Stimulated activated naive CD8-positive, alpha-beta T cell treated with anti-CD3 and anti-CD28 coated beads, Interleukin-15, Interleukin-2, amounts not matched to agents 100 ng/mL and 50 ng/mL, for 24 hours (primary cell): ENCODE results near the gene LRRC8D.
A peak's percentile ranks its signal among the peaks of the same experiment; 100 is the strongest.

Source experiments
- H3K27ac Mint-ChIP-seq: one replicate; pipeline ENCODE4 v1.8.0; 2021; ENCODE audit warnings: mild to moderate bottlenecking, mixed read lengths
- H3K27me3 Mint-ChIP-seq: one replicate; pipeline ENCODE4 v1.8.0; 2021; ENCODE audit warnings: mixed read lengths
- H3K36me3 Mint-ChIP-seq: one replicate; pipeline ENCODE4 v1.8.0; 2021; ENCODE audit warnings: low read depth, mixed read lengths
- H3K4me1 Mint-ChIP-seq: one replicate; pipeline ENCODE4 v1.8.0; 2021; ENCODE audit warnings: low read depth, mixed read lengths
- H3K4me3 Mint-ChIP-seq: one replicate; pipeline ENCODE4 v1.8.0; 2021; ENCODE audit warnings: mild to moderate bottlenecking, mixed read lengths
- H3K9me3 Mint-ChIP-seq: one replicate; pipeline ENCODE4 v1.8.0; 2021; ENCODE audit warnings: mixed read lengths

Gene LRRC8D

DNA sequence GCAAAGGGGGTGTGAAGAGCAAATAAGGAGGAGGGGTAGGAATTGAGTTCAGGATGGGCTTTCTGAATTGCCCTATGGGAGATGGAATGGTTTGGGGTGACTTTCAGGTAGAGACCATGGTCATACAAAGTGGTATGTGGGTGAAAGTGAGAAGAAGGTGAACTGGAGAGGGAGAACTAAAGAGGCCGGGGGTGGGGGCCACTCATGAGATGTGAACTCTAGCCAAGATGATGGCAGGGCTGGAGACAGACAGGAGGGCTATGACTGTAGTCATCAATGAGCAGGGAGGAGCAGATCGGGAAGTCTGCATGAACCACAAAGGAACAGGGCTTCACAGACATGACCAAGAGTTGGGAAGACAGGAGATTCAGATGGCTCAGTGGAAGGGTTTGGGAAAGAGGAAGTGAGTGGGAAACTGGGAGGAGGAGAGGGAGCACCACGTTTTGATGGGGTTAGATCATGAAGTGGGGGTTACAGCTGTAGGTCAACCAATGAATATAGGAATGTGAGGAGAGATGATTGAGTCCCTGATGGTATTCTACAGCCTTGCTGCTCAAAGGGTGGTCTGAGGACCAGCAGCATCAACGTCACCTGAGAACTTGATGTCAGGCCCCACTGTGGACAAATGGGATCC lies 20.7 kb upstream of the LRRC8D start:
- H3K4me1 Mint-ChIP-seq: peaks cover 17% of the 10 kb centered on the region
- H3K4me3 Mint-ChIP-seq: no peak overlapping the region
- no peaks in the 10 kb centered on the region for H3K27me3 Mint-ChIP-seq
- no peaks in the 10 kb centered on the region for H3K9me3 Mint-ChIP-seq
- H3K27ac Mint-ChIP-seq: peak overlapping the region; percentile 14
- no peaks in the 10 kb centered on the region for H3K36me3 Mint-ChIP-seq

DNA sequence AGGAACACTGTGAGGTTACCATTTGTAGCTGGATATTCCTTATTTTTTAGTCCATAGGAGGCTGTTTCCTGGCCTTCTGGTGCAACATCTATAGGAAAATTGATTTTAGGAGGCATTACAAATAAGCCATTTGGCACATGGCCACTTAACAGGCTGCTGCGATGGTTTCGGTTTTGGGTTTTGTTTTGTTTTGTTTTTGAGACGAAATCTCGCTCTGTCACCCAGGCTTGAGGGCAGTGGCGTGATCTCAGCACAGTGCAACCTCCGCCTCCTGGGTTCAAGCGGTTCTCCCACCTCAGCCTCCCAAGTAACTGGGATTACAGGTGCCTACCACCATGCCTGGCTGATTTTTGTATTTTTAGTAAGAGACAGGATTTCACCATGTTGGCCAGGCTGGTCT lies 20.1 kb upstream of the LRRC8D start:
- Mint-ChIP-seq H3K36me3 (no peaks in the 10 kb centered on the region), H3K9me3 (no peaks in the 10 kb centered on the region), H3K4me1 (peaks cover 17% of the 10 kb centered on the region), H3K27ac (no peak overlapping the region), H3K4me3 (no peak overlapping the region), H3K27me3 (no peaks in the 10 kb centered on the region)

DNA sequence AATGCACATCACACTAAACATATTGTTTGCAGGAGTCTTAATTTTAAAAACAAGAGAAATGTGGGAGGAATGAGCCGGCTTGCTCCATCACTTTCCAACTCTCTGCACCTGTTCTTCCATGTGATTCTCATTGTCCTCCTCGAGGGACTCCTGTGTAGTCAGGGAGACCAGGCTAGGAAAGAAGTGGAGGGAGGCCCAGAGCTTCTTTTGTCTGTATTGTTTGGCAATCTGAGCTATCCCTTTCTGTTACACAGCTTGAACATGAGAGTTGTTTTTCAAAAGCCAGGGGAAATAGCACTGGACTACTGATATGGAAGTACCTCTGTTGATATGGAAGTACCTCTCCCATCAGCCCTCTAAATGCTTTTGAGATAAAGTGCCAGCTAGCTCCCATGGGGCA lies 18.8 kb upstream of the LRRC8D start:
- no peaks in the 10 kb centered on the region for H3K27me3 Mint-ChIP-seq
- H3K4me1 Mint-ChIP-seq: peaks cover 17% of the 10 kb centered on the region
- no peaks in the 10 kb centered on the region for H3K9me3 Mint-ChIP-seq
- H3K36me3 Mint-ChIP-seq: no peaks in the 10 kb centered on the region
- H3K4me3 Mint-ChIP-seq: no peak overlapping the region
- H3K27ac Mint-ChIP-seq: no peak overlapping the region

DNA sequence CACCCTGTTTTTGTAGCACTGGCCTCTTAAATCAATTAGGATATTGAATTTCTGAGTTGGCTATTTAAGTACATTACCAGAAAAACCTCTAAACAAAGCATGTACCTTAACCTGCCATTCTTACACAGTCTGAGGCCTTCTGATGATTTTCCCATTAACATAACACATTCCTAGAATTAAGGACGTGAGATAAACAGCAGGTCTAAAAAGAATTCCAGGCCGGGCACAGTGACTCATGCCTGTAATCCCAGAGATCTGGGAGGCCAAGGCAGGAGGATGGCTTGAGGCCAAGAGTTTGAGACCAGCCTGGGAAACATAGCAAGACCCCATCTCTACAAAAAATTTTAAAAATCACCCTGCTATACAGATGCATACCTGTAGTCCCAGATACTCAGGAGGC lies 18.0 kb upstream of the LRRC8D start:
- H3K27ac Mint-ChIP-seq: no peak overlapping the region
- H3K36me3 Mint-ChIP-seq: no peaks in the 10 kb centered on the region
- no peak overlapping the region for H3K4me3 Mint-ChIP-seq
- no peaks in the 10 kb centered on the region for H3K9me3 Mint-ChIP-seq
- no peaks in the 10 kb centered on the region for H3K27me3 Mint-ChIP-seq
- H3K4me1 Mint-ChIP-seq: peaks cover 17% of the 10 kb centered on the region

DNA sequence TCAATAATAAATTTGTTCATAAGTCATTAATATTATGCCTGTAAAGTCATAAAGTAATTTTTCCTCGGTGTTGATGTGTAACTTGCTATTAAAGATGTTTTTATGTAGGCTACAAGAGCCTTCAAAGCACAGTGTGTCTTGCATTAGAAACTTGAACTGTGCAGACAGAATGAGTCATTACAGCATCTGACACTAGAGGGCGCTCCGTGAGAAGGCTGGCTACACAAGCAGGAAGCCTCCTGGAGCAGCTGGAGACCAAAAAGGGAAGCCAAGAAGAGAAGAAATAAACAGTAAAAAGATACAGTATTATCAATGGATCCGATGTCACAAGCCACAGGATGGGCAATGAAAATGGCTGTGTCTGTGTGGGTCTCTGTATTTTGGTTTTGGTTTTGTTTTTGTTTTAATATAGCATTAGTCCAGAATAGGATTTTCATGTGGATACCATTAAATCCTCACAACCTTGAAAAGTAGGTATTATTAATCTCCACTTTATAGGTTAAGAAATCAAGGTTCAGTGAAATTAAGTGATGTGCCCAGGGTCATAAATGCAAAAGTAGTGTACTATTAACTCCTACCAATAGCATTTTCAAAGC lies 16.1 kb upstream of the LRRC8D start:
- no peaks in the 10 kb centered on the region for H3K9me3 Mint-ChIP-seq
- H3K36me3 Mint-ChIP-seq: no peaks in the 10 kb centered on the region
- H3K4me3 Mint-ChIP-seq: no peak overlapping the region
- no peak overlapping the region for H3K27ac Mint-ChIP-seq
- peaks cover 6% of the 10 kb centered on the region for H3K4me1 Mint-ChIP-seq
- H3K27me3 Mint-ChIP-seq: no peaks in the 10 kb centered on the region

DNA sequence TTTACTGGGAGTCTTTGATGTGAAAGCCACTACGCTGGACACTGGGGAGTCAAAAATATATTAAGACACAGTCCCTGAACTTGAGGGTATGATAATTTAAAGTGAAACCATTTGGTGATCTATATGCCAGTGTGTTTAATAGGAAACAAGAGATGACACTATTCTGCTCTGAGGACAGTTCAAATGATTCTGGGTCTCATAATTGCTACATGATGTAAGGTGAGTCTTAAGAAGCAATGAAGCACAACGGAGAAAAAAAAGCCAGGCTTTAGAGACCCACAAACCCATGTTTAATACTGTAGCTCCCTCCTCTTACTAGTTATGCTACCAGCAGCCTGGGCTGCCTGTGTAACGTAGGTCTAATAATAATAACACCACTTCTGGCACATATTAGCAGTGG lies 14.2 kb upstream of the LRRC8D start:
- Mint-ChIP-seq H3K4me3 (no peak overlapping the region), H3K27me3 (peaks cover 4% of the 10 kb centered on the region), H3K36me3 (no peaks in the 10 kb centered on the region), H3K9me3 (no peaks in the 10 kb centered on the region), H3K27ac (no peak overlapping the region), H3K4me1 (no peaks in the 10 kb centered on the region)

DNA sequence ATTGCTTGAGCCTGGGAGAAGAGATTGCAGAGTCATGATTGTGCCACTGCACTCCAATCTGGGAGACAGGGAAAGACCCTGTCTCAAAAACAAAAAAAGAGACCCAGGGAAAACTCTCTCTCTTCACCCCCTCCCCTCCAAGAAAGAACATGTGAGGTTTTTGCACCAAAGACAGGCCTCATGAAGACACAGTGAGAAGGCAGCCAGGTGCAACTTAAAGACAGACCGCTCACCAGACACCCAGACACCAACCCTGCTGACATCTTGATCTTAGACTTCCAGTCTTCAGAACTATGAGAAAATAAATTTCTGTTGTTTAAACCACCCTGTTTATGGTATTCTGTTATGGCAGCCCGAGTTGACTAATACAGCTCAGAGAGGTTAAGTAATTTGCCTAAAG lies 13.3 kb upstream of the LRRC8D start:
- H3K4me3 Mint-ChIP-seq: no peak overlapping the region
- H3K27ac Mint-ChIP-seq: no peak overlapping the region
- H3K27me3 Mint-ChIP-seq: peaks cover 4% of the 10 kb centered on the region
- no peaks in the 10 kb centered on the region for H3K4me1 Mint-ChIP-seq
- H3K9me3 Mint-ChIP-seq: no peaks in the 10 kb centered on the region
- H3K36me3 Mint-ChIP-seq: no peaks in the 10 kb centered on the region

DNA sequence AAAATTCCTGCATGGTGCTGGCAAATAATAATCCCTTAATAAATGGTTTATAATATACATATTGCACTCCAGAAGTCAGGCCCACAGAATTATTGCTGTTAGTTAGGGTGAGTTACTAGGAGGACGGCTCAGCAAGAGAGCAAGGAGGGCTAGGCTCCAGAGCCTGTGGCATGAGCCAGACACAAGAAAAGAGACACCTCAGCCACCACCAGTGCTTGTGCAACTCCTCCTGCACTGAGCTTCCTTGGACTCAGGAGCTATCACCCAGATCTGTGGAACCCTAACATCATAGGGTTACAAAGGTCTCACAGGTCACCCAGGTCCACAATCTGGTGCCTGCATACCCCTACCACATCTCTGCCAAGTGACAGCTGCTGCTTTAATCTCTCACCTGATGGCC lies 12.8 kb upstream of the LRRC8D start:
- Mint-ChIP-seq H3K4me1 (no peaks in the 10 kb centered on the region), H3K27ac (no peak overlapping the region), H3K36me3 (no peaks in the 10 kb centered on the region), H3K9me3 (no peaks in the 10 kb centered on the region), H3K4me3 (no peak overlapping the region), H3K27me3 (peaks cover 4% of the 10 kb centered on the region)

DNA sequence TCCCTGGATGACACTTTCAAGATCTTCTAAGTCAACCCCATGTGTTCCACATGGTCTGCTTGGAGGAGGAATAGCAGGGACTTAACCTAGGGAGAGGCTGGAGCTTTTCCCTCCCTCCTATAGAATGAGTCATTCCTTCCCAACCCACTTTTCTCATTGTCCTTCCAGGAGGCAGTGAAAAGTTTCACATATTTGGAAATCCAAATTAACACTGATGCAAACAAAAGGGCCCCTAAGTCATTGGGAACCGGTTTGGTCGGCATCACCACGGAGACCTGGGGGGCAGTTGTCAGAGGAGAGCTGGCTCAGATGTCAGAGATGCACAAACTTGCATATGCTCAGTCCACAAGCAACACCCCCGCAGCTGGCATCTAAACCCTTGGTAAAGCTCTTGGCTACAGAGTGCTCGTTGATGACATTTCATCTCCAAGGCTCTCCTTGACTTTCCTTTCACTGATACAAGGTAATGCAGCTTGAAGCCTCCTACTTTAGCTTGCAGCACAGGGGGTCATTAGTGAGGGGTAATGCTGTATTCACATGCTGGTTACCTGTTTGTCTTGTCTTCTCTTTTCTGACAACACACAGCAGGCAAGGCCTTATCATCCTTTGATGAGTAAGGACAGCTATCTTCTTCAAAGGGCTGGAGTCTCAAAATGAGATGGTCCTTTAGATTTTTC lies 12.3 kb upstream of the LRRC8D start:
- Mint-ChIP-seq H3K27ac (no peak overlapping the region), H3K36me3 (no peaks in the 10 kb centered on the region), H3K4me3 (no peak overlapping the region), H3K4me1 (no peaks in the 10 kb centered on the region), H3K9me3 (no peaks in the 10 kb centered on the region), H3K27me3 (peaks cover 4% of the 10 kb centered on the region)

DNA sequence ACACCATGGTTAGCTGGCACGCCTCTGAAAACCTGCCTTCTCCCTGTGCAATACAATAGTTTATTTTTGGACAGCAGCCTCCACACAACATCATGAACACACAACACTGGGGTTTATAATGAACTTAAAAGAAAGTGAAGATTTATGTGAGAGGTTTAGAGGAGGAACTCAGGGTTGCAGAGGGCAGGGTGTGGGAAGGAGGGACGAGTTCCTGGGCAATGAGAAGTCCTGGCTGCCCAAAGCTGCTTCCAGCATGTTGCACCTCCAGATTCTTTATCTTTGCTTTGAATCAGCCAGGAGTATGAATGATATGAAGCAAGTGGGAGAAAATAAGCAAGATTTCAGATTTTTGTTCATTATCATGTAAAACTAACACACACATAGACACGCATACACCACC lies 11.3 kb upstream of the LRRC8D start:
- Mint-ChIP-seq H3K9me3 (no peaks in the 10 kb centered on the region), H3K27ac (no peak overlapping the region), H3K4me3 (no peak overlapping the region), H3K27me3 (peaks cover 4% of the 10 kb centered on the region), H3K4me1 (no peaks in the 10 kb centered on the region), H3K36me3 (no peaks in the 10 kb centered on the region)

DNA sequence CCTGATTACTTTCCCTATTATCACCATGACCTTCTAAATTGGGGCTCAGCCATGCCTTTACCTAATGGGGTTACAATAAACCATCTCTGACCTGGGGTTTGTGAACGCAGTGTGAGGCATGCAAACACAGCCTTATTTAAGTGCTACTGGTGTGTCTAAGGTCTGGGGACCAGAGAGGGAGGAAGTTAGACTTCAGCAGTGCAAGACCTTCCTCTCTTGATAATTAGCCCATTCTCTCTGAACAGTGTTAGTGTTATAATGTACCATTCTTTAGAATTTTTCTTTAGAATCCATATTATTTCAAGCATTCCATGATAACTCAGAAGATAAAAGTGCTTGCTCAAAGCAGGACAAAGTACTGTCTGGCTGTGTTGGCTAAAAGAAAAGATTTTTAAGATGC lies 10.5 kb upstream of the LRRC8D start:
- Mint-ChIP-seq H3K4me3 (no peak overlapping the region), H3K4me1 (peaks cover 6% of the 10 kb centered on the region), H3K27ac (no peak overlapping the region), H3K9me3 (no peaks in the 10 kb centered on the region), H3K36me3 (no peaks in the 10 kb centered on the region), H3K27me3 (peaks cover 4% of the 10 kb centered on the region)

DNA sequence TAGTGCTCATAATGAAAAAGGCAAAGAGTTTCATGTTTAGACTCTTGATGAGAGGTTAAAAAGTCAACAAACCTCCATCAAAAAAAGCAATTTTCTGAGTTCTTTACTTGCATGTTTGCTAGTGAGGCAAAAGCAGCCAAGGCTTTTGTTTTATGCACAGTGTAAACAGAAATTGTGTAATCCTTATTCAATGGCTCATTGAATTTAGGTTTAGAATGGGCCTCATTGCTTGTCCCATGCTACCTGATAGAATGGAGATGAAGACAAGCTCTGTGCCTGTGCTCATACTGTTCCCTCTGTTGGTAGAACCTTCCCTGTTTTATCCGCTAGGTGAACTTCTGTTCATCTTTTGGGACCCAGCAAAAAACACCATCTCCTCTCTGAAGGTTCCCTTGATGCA lies 10.0 kb upstream of the LRRC8D start:
- peaks cover 11% of the 10 kb centered on the region for H3K4me1 Mint-ChIP-seq
- no peaks in the 10 kb centered on the region for H3K36me3 Mint-ChIP-seq
- H3K9me3 Mint-ChIP-seq: no peaks in the 10 kb centered on the region
- peaks cover 4% of the 10 kb centered on the region for H3K27me3 Mint-ChIP-seq
- no peak overlapping the region for H3K4me3 Mint-ChIP-seq
- no peak overlapping the region for H3K27ac Mint-ChIP-seq

DNA sequence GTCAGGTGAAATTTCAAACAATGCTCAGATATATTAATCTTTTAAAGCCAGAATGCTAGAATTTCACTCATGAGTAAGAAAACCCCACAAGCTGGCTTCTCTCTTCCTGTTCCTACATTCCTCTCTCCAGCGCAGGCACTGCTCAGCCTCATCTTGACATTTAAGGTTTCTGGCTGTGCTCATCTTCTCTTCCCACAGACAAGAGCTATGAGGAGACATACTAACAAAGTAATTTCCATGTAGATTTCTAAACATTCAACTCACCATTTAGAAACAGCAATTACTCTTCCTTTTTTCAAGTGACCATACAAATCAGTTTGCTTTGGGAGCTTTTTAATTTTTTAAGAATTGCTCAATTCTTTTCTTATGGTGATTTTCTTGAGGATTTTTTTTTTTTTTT lies 7.8 kb upstream of the LRRC8D start:
- Mint-ChIP-seq H3K27ac (no peak overlapping the region), H3K27me3 (peaks cover 4% of the 10 kb centered on the region), H3K4me1 (peaks cover 12% of the 10 kb centered on the region), H3K4me3 (no peak overlapping the region), H3K9me3 (no peaks in the 10 kb centered on the region), H3K36me3 (no peaks in the 10 kb centered on the region)

DNA sequence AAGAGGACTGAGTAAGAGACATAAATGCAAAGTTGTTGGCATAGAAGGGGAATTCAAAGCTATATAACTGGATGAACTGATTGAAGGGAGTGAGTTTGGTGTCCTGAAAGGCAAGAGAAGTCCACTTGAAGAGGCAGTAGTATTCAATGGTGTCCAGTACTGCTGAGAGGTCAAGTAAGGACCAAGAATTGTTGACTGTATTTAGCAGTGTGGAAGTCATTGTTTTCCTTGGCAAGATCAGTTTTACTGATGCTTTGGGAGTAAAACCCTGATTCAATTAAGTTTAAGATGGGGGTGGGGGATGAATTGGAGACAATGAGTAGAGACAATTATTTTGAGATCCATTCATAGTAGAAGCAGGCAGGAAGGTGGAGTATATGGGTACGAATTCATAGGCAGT lies 5.8 kb upstream of the LRRC8D start:
- no peaks in the 10 kb centered on the region for H3K36me3 Mint-ChIP-seq
- H3K4me1 Mint-ChIP-seq: peaks cover 25% of the 10 kb centered on the region
- H3K27ac Mint-ChIP-seq: no peak overlapping the region
- no peaks in the 10 kb centered on the region for H3K9me3 Mint-ChIP-seq
- no peak overlapping the region for H3K4me3 Mint-ChIP-seq
- peaks cover 4% of the 10 kb centered on the region for H3K27me3 Mint-ChIP-seq

DNA sequence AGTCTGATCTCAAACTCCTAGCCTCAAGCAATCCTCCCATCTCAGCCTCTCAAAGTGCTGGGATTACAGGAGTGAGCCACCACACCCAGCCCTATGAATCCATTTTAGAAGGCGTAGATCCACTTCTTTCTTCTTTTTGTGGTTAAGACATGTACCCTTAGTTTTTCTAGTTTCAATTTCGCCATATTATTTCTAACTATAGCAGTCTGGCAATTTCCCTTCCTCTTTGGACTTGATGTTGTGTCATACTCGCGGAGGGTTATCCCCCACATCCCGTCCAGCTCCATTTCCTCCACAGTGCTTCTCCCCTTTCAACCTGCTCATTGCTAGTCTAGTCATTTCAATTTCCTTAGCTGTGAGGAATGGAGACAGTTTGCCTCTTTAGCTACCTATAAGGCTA lies 5.2 kb upstream of the LRRC8D start:
- no peak overlapping the region for H3K27ac Mint-ChIP-seq
- no peaks in the 10 kb centered on the region for H3K36me3 Mint-ChIP-seq
- peaks cover 31% of the 10 kb centered on the region for H3K4me1 Mint-ChIP-seq
- no peaks in the 10 kb centered on the region for H3K9me3 Mint-ChIP-seq
- peaks cover under 1% of the 10 kb centered on the region for H3K27me3 Mint-ChIP-seq
- H3K4me3 Mint-ChIP-seq: no peak overlapping the region

DNA sequence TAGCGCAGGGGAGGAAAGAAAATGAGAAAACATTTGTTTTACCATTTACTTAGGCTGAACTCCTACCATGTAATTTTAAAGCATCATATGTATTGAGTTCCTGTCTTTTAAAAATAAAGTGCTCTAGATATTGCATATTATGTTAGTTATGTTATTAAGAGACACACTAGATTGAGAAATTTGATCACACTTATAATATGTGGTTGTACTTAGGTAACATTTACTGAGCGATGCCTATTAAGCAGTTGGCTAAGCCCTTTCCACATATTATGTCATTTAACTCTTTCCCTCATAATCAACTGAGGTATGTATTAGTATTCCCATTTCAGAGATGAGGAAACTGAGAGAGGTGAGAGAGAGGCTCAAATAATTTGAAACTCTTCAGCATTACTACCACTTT lies 4.5 kb upstream of the LRRC8D start:
- H3K27ac Mint-ChIP-seq: no peak overlapping the region
- no peaks in the 10 kb centered on the region for H3K27me3 Mint-ChIP-seq
- peaks cover 31% of the 10 kb centered on the region for H3K4me1 Mint-ChIP-seq
- H3K4me3 Mint-ChIP-seq: no peak overlapping the region
- no peaks in the 10 kb centered on the region for H3K9me3 Mint-ChIP-seq
- no peaks in the 10 kb centered on the region for H3K36me3 Mint-ChIP-seq
